ENCODE data around the gene MRFAP1. TPM values are rescaled to one million over a fixed set of nuclear protein-coding genes. Genes with fewer than 3 reads are reported as not detected.

Gene MRFAP1
- total RNA-seq, 1 experiment from 2014 or later: 212 TPM

DNA sequence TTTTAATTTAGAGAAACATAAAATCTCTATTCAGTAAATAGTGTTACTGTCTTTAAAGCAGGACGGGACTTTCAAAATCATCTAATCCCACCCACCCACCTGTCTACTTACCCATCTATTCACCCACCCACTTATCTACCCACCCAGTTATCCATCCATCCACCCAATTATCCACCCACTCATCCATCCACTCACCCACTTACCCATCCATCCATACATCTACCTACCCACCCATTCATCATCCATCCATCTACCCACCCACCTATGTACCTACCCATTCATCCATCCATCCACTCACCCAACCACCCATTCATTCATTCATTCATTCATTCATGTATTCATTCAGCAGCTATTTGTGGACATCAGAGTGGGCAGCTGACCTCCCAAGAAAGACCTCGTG is 34.9 kb upstream of the MRFAP1 start:
- in situ Hi-C loops (cut with HindIII; ENCODE audit: low pct_unique_long_range_greater_than_20kb, low sequenced_read_pairs): no loop called here
- intact Hi-C loops (cut with micrococcal nuclease; ENCODE audit: unreplicated experiment): no loop called here
- CTCF ChIA-PET: no interaction called here
- Histone ChIP-seq H3K4me3 (ENCODE audit: low read depth in 2 of 2, low read length in 2 of 2) (no peak overlapping the region), H3K27me3 (ENCODE audit: control insufficient read depth, insufficient read depth, low read length) (no peaks in the 10 kb centered on the region), H3K36me3 (ENCODE audit: control insufficient read depth, insufficient read depth, low read length) (no peaks in the 10 kb centered on the region), H3K27ac (ENCODE audit: low read length) (no peak overlapping the region), H3K9me3 (ENCODE audit: control insufficient read depth, insufficient read depth, low read depth, low read length) (no peaks in the 10 kb centered on the region), H3K4me1 (ENCODE audit: control insufficient read depth, insufficient read depth, low read length) (no peaks in the 10 kb centered on the region)
- POLR2A ChIA-PET: no interaction called here
- no peak for DNase-seq (ENCODE audit: low read depth, low spot score)
- no peak for TF ChIP-seq SIN3A (IDR thresholded peaks at IDR 0.05; ENCODE audit: borderline replicate concordance, insufficient read depth, low read depth, low read length)
- TF ChIP-seq, protein P1, sequence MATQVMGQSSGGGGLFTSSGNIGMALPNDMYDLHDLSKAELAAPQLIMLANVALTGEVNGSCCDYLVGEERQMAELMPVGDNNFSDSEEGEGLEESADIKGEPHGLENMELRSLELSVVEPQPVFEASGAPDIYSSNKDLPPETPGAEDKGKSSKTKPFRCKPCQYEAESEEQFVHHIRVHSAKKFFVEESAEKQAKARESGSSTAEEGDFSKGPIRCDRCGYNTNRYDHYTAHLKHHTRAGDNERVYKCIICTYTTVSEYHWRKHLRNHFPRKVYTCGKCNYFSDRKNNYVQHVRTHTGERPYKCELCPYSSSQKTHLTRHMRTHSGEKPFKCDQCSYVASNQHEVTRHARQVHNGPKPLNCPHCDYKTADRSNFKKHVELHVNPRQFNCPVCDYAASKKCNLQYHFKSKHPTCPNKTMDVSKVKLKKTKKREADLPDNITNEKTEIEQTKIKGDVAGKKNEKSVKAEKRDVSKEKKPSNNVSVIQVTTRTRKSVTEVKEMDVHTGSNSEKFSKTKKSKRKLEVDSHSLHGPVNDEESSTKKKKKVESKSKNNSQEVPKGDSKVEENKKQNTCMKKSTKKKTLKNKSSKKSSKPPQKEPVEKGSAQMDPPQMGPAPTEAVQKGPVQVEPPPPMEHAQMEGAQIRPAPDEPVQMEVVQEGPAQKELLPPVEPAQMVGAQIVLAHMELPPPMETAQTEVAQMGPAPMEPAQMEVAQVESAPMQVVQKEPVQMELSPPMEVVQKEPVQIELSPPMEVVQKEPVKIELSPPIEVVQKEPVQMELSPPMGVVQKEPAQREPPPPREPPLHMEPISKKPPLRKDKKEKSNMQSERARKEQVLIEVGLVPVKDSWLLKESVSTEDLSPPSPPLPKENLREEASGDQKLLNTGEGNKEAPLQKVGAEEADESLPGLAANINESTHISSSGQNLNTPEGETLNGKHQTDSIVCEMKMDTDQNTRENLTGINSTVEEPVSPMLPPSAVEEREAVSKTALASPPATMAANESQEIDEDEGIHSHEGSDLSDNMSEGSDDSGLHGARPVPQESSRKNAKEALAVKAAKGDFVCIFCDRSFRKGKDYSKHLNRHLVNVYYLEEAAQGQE (IDR thresholded peaks at IDR 0.05; ENCODE audit: insufficient read depth in 1 of 2, low read depth in 2 of 2, low read length in 1 of 2): no peak
- no peak for TF ChIP-seq POLR2AphosphoS5 (IDR thresholded peaks at IDR 0.05; ENCODE audit: low read depth, low read length)
- no peak for TF ChIP-seq CTCF (IDR thresholded peaks at IDR 0.05)
- no peak for TF ChIP-seq TCF7L2 (IDR thresholded peaks at IDR 0.05; ENCODE audit: low read depth, low read length)
- no TSS peak for BruUV-seq (replicated peaks)
- no peak for ATAC-seq

- intact Hi-C loops (cut with micrococcal nuclease; ENCODE audit: unreplicated experiment): no loop called here
- ChIA-PET POLR2A (no interaction called here), CTCF (no interaction called here)
- no peaks in the 10 kb centered on the region for H3K27me3 ChIP-seq (ENCODE audit: control insufficient read depth, insufficient read depth, low read length)
- H3K27ac ChIP-seq (ENCODE audit: low read length): no peak overlapping the region
- no peaks in the 10 kb centered on the region for H3K36me3 ChIP-seq (ENCODE audit: control insufficient read depth, insufficient read depth, low read length)
- no peak for TF ChIP-seq CTCF (IDR thresholded peaks at IDR 0.05)
- TF ChIP-seq, protein P1 (IDR thresholded peaks at IDR 0.05; ENCODE audit: insufficient read depth in 1 of 2, low read depth in 2 of 2, low read length in 1 of 2): no peak
- TF ChIP-seq SIN3A (IDR thresholded peaks at IDR 0.05; ENCODE audit: borderline replicate concordance, insufficient read depth, low read depth, low read length): no peak
- no peak for TF ChIP-seq POLR2AphosphoS5 (IDR thresholded peaks at IDR 0.05; ENCODE audit: low read depth, low read length)
- no peak for TF ChIP-seq TCF7L2 (IDR thresholded peaks at IDR 0.05; ENCODE audit: low read depth, low read length)
- no peak for ATAC-seq
- H3K4me1 ChIP-seq (ENCODE audit: control insufficient read depth, insufficient read depth, low read length): no peaks in the 10 kb centered on the region
- in situ Hi-C loops (cut with HindIII; ENCODE audit: low pct_unique_long_range_greater_than_20kb, low sequenced_read_pairs): no loop called here
- H3K4me3 ChIP-seq (ENCODE audit: low read depth in 2 of 2, low read length in 2 of 2): no peak overlapping the region
- H3K9me3 ChIP-seq (ENCODE audit: control insufficient read depth, insufficient read depth, low read depth, low read length): no peaks in the 10 kb centered on the region
- DNase-seq (ENCODE audit: low read depth, low spot score): no peak
- no TSS peak for BruUV-seq (replicated peaks)
Observed at GRCh38 chr4:6606465-6607235, 33.8 kb upstream of the MRFAP1 start.
